Stimulated activated CD8-positive, alpha-beta memory T cell treated with anti-CD3 and anti-CD28 coated beads, Interleukin-12 subunit alpha, Interleukin-12 subunit beta, amount 100 ng/mL, for 4 hours (primary cell): Measurements from ENCODE around the gene EDEM3.
"Not testable (repeated sequence)": the region's sequence is repeated elsewhere in the genome, so short reads cannot be mapped to it uniquely, and the experiment has no call there.

Experiments used
- DNase-seq: peaks from one replicate; pipeline ENCODE4 v3.0.0-alpha.2; 2020; ENCODE audit warnings: low read depth

EDEM3 gene

GRCh38 chr1:184754476-184755225, at the start of gene EDEM3:
EDEM3 (minus strand) TSS chr1:184754858; CDS start chr1:184754646, 212 bp downstream.
- DNase-seq = peak; percentile 93

- no peak for DNase-seq
Measured at GRCh38 chr1:184804220-184804619, 49.6 kb upstream of the EDEM3 start.

- no peak for DNase-seq
Measured at GRCh38 chr1:184803180-184803492, 48.5 kb upstream of the EDEM3 start.

- DNase-seq = no peak
Measured at GRCh38 chr1:184802354-184803179, 47.9 kb upstream of the EDEM3 start.

GRCh38 chr1:184801503-184801902, 46.8 kb upstream of the EDEM3 start:
- DNase-seq = no peak

GRCh38 chr1:184800876-184801275, 46.2 kb upstream of the EDEM3 start:
- DNase-seq = no peak

- DNase-seq = no peak
Measured at GRCh38 chr1:184793967-184794366, 39.3 kb upstream of the EDEM3 start.

GRCh38 chr1:184792450-184792969, 37.9 kb upstream of the EDEM3 start:
- no peak for DNase-seq

GRCh38 chr1:184791550-184791900, 36.9 kb upstream of the EDEM3 start:
- no peak for DNase-seq

GRCh38 chr1:184790642-184791549, 36.2 kb upstream of the EDEM3 start:
- no peak for DNase-seq

GRCh38 chr1:184789884-184790283, 35.2 kb upstream of the EDEM3 start:
- DNase-seq = no peak

- DNase-seq = no peak
Measured at GRCh38 chr1:184788970-184789369, 34.3 kb upstream of the EDEM3 start.

GRCh38 chr1:184785529-184785928, 30.9 kb upstream of the EDEM3 start:
- DNase-seq = no peak

- not testable (repeated sequence) for DNase-seq
Measured at GRCh38 chr1:184783723-184784122, 29.1 kb upstream of the EDEM3 start.

- DNase-seq = no peak
Measured at GRCh38 chr1:184781941-184782340, 27.3 kb upstream of the EDEM3 start.

- no peak for DNase-seq
Measured at GRCh38 chr1:184775885-184776284, 21.2 kb upstream of the EDEM3 start.

GRCh38 chr1:184775329-184775728, 20.7 kb upstream of the EDEM3 start:
- no peak for DNase-seq

- DNase-seq = no peak
Measured at GRCh38 chr1:184773762-184774320, 19.2 kb upstream of the EDEM3 start.

- no peak for DNase-seq
Measured at GRCh38 chr1:184771190-184771691, 16.6 kb upstream of the EDEM3 start.

GRCh38 chr1:184770181-184770979, 15.7 kb upstream of the EDEM3 start:
- no peak for DNase-seq

- no peak for DNase-seq
Measured at GRCh38 chr1:184769241-184769640, 14.6 kb upstream of the EDEM3 start.
